HG03469 (cell line): ENCODE data around the gene BRINP3.
"Not testable (repeated sequence)": the region's sequence is repeated elsewhere in the genome, so short reads cannot be mapped to it uniquely, and the experiment has no call there.

Source experiments
- ATAC-seq: cut with Tn5 transposase; IDR thresholded peaks from one replicate; pipeline ENCODE4 v1.9.1; 2021; ENCODE audit warnings: mild to moderate bottlenecking, moderate library complexity, moderate number of reproducible peaks; ENCODE audit not compliant: unreplicated experiment

The BRINP3 gene

GRCh38 chr1:190477762-190478148, at the start of gene BRINP3:
Gene BRINP3 (minus strand): TSS chr1:190477864.
- ATAC-seq: no peak

GRCh38 chr1:190511554-190511953, 33.9 kb upstream of the BRINP3 start:
- no peak for ATAC-seq

GRCh38 chr1:190507357-190507756, 29.7 kb upstream of the BRINP3 start:
- no peak for ATAC-seq

GRCh38 chr1:190504539-190504938, 26.9 kb upstream of the BRINP3 start:
- ATAC-seq: not testable (repeated sequence)

- no peak for ATAC-seq
These were observed 19.9 kb upstream of the BRINP3 start for GRCh38 chr1:190497565-190497964.

GRCh38 chr1:190494451-190494850, 16.8 kb upstream of the BRINP3 start:
- no peak for ATAC-seq

GRCh38 chr1:190491404-190491803, 13.7 kb upstream of the BRINP3 start:
- no peak for ATAC-seq

GRCh38 chr1:190484045-190484444, 6.4 kb upstream of the BRINP3 start:
- no peak for ATAC-seq

GRCh38 chr1:190480231-190480630, 2.6 kb upstream of the BRINP3 start:
- no peak for ATAC-seq

- ATAC-seq: no peak
These were observed 1.9 kb upstream of the BRINP3 start for GRCh38 chr1:190479516-190479915.

- ATAC-seq: no peak
These were observed 1.4 kb upstream of the BRINP3 start for GRCh38 chr1:190479050-190479397.

GRCh38 chr1:190478149-190479049, 735 bp upstream of the BRINP3 start:
- ATAC-seq: no peak

- ATAC-seq: no peak
These were observed 858 bp downstream of the BRINP3 start for GRCh38 chr1:190476806-190477205.

- ATAC-seq: no peak
These were observed 1.3 kb downstream of the BRINP3 start for GRCh38 chr1:190476321-190476720.

- ATAC-seq: no peak
These were observed 2.1 kb downstream of the BRINP3 start for GRCh38 chr1:190475421-190476141.

- no peak for ATAC-seq
These were observed 2.9 kb downstream of the BRINP3 start for GRCh38 chr1:190474650-190475211.

GRCh38 chr1:190474010-190474409, 3.7 kb downstream of the BRINP3 start:
- ATAC-seq: no peak

- no peak for ATAC-seq
These were observed 5.2 kb downstream of the BRINP3 start for GRCh38 chr1:190472494-190472893.

- no peak for ATAC-seq
These were observed 5.6 kb downstream of the BRINP3 start for GRCh38 chr1:190472042-190472441.

GRCh38 chr1:190464690-190465089, 13.0 kb downstream of the BRINP3 start:
- ATAC-seq: no peak

GRCh38 chr1:190456129-190456528, 21.5 kb downstream of the BRINP3 start:
- no peak for ATAC-seq

- no peak for ATAC-seq
These were observed 22.0 kb downstream of the BRINP3 start for GRCh38 chr1:190455631-190456030.
